ENCODE data around the gene SNAI3. TPM values are rescaled to one million over a fixed set of nuclear protein-coding genes. Genes with fewer than 3 reads are reported as not detected.
A peak's percentile ranks its signal among the peaks of the same experiment; 100 is the strongest.

The SNAI3 gene
- total and polyA plus RNA-seq, 9 of the 15 experiments (the other 6 are each of a cell fraction or from before 2014, with no cell fraction given): 0.04 to 4.1 (median 0.80) TPM; not detected in 1

DNA sequence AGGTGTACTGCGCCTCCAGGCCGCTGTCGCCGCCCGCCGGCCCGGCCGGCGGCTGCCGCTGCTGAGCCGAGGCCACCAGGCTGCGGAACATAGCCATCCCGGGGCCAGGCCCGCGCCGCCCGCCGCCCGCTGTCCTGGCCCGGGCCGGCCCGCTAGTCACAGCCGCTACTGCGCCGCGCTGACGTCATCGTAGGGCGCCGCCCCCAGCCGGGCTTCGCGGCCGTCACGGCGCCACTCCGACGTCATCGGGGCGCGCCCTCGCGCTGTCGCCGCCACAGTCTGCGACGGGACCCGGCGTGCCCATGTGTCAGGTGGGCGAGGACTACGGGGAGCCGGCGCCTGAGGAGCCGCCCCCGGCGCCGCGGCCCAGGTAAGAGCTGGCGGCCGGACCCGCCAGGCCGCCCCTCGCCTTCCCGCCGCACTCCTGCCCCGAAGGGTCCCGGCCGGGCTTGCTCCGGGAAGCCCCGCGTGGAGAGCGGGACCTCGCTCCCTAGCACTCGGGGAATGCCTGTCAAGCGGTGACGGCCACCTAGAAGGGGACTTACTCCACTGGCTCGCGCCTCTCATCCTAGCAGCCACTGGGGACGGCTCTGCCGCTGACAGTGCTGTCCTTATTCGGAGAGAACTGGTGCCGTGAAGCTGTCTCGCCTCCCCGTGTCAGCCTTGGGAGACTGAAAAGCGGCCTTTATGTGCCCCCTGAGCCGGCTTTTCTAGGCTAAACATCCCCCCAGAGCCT, 20.1 kb upstream of the SNAI3 start, which contains the start of the genes CTU2 and RNF166 (continued):
- TF ChIP-seq, protein P1, sequence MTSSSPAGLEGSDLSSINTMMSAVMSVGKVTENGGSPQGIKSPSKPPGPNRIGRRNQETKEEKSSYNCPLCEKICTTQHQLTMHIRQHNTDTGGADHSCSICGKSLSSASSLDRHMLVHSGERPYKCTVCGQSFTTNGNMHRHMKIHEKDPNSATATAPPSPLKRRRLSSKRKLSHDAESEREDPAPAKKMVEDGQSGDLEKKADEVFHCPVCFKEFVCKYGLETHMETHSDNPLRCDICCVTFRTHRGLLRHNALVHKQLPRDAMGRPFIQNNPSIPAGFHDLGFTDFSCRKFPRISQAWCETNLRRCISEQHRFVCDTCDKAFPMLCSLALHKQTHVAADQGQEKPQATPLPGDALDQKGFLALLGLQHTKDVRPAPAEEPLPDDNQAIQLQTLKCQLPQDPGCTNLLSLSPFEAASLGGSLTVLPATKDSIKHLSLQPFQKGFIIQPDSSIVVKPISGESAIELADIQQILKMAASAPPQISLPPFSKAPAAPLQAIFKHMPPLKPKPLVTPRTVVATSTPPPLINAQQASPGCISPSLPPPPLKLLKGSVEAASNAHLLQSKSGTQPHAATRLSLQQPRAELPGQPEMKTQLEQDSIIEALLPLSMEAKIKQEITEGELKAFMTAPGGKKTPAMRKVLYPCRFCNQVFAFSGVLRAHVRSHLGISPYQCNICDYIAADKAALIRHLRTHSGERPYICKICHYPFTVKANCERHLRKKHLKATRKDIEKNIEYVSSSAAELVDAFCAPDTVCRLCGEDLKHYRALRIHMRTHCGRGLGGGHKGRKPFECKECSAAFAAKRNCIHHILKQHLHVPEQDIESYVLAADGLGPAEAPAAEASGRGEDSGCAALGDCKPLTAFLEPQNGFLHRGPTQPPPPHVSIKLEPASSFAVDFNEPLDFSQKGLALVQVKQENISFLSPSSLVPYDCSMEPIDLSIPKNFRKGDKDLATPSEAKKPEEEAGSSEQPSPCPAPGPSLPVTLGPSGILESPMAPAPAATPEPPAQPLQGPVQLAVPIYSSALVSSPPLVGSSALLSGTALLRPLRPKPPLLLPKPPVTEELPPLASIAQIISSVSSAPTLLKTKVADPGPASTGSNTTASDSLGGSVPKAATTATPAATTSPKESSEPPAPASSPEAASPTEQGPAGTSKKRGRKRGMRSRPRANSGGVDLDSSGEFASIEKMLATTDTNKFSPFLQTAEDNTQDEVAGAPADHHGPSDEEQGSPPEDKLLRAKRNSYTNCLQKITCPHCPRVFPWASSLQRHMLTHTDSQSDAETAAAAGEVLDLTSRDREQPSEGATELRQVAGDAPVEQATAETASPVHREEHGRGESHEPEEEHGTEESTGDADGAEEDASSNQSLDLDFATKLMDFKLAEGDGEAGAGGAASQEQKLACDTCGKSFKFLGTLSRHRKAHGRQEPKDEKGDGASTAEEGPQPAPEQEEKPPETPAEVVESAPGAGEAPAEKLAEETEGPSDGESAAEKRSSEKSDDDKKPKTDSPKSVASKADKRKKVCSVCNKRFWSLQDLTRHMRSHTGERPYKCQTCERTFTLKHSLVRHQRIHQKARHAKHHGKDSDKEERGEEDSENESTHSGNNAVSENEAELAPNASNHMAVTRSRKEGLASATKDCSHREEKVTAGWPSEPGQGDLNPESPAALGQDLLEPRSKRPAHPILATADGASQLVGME (CRISPR knock-in tag; IDR thresholded peaks at IDR 0.05): peak; percentile 84; the same call in 1 of the 2 replicates
- TF ChIP-seq POU5F1 (IDR thresholded peaks at IDR 0.05; ENCODE audit: borderline replicate concordance, low read depth, low read length, partially characterized antibody) (peak; percentile 64), C11orf30 (IDR thresholded peaks at IDR 0.05; ENCODE audit: low read depth) (peak; percentile 98), NCOA4 (IDR thresholded peaks at IDR 0.05; ENCODE audit: partially characterized antibody) (no peak), FOXJ3 (CRISPR knock-in tag; IDR thresholded peaks at IDR 0.05) (no peak), SIN3A (IDR thresholded peaks at IDR 0.05; ENCODE audit: borderline replicate concordance in 2 of 2, control insufficient read depth in 1 of 2, low read depth in 2 of 2, low read length in 2 of 2) (peak; percentile 100), ZNF583 (CRISPR knock-in tag; IDR thresholded peaks at IDR 0.05) (peak; percentile 68; the same call in 1 of the 2 replicates), ZNF3 (CRISPR knock-in tag; IDR thresholded peaks at IDR 0.05) (no peak), ZNF282 (CRISPR knock-in tag; IDR thresholded peaks at IDR 0.05) (peak; percentile 93; the same call in 1 of the 2 replicates), HNRNPK (IDR thresholded peaks at IDR 0.05; ENCODE audit: low read depth, low read length, poor library complexity, severe bottlenecking) (peak; percentile 68), CAMTA2 (CRISPR knock-in tag; conservative IDR thresholded peaks at IDR 0.05) (0 out of 2 replicates have a peak, but pooled peaks have one; percentile 69), FUS (optimal IDR thresholded peaks at IDR 0.05; ENCODE audit: low read depth, low read length) (peak; percentile 88), FOXM1 (IDR thresholded peaks at IDR 0.05; ENCODE audit: low read depth) (no peak), FOXM1 (CRISPR knock-in tag; IDR thresholded peaks at IDR 0.05; ENCODE audit: low read depth) (0 out of 2 replicates have a peak, but pooled peaks have one; percentile 49), PML (IDR thresholded peaks at IDR 0.05; ENCODE audit: low read length) (0 out of 2 replicates have a peak, but pooled peaks have one; percentile 28), POLR2AphosphoS5 (IDR thresholded peaks at IDR 0.05; ENCODE audit: control insufficient read depth, insufficient read depth, low read depth, low read length) (peak; percentile 82)
- TF ChIP-seq, protein P2, sequence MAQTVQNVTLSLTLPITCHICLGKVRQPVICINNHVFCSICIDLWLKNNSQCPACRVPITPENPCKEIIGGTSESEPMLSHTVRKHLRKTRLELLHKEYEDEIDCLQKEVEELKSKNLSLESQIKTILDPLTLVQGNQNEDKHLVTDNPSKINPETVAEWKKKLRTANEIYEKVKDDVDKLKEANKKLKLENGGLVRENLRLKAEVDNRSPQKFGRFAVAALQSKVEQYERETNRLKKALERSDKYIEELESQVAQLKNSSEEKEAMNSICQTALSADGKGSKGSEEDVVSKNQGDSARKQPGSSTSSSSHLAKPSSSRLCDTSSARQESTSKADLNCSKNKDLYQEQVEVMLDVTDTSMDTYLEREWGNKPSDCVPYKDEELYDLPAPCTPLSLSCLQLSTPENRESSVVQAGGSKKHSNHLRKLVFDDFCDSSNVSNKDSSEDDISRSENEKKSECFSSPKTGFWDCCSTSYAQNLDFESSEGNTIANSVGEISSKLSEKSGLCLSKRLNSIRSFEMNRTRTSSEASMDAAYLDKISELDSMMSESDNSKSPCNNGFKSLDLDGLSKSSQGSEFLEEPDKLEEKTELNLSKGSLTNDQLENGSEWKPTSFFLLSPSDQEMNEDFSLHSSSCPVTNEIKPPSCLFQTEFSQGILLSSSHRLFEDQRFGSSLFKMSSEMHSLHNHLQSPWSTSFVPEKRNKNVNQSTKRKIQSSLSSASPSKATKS (CRISPR knock-in tag; IDR thresholded peaks at IDR 0.05): no peak
- TF ChIP-seq, protein P3, sequence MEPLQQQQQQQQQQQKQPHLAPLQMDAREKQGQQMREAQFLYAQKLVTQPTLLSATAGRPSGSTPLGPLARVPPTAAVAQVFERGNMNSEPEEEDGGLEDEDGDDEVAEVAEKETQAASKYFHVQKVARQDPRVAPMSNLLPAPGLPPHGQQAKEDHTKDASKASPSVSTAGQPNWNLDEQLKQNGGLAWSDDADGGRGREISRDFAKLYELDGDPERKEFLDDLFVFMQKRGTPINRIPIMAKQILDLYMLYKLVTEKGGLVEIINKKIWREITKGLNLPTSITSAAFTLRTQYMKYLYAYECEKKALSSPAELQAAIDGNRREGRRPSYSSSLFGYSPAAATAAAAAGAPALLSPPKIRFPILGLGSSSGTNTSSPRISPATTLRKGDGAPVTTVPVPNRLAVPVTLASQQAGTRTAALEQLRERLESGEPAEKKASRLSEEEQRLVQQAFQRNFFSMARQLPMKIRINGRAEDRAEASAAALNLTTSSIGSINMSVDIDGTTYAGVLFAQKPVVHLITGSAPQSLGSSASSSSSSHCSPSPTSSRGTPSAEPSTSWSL (CRISPR knock-in tag; IDR thresholded peaks at IDR 0.05; ENCODE audit: borderline replicate concordance): peak; percentile 30; the same call in 1 of the 2 replicates

All from K562 (cell line).